Neuronal stem cell (in vitro differentiated cells): Measurements from ENCODE around the gene SCG5.
A peak's percentile ranks its signal among the peaks of the same experiment; 100 is the strongest.

ENCODE experiments used
- DNase-seq: peaks from one replicate; pipeline ENCODE4 v3.0.0-alpha.2; 2013; ENCODE audit warnings: low spot score
- H2AFZ ChIP-seq: one replicate; pipeline ENCODE4 v1.6.1; 2013; ENCODE audit warnings: mild to moderate bottlenecking, low read length, inconsistent platforms
- H2AK5ac ChIP-seq: 2 replicates; pipeline ENCODE4 v1.6.1; 2013; ENCODE audit warnings: low read depth, mild to moderate bottlenecking, inconsistent platforms, low read length, moderate library complexity, mixed read lengths
- H2BK120ac ChIP-seq: 2 replicates; pipeline ENCODE4 v1.6.1; 2013; ENCODE audit warnings: low read depth, mild to moderate bottlenecking, inconsistent platforms, low read length, moderate library complexity, mixed read lengths
- H2BK12ac ChIP-seq: one replicate; pipeline ENCODE4 v1.6.1; 2013; ENCODE audit warnings: low read length, inconsistent platforms
- H2BK15ac ChIP-seq: 2 replicates; pipeline ENCODE4 v1.6.1; 2013; ENCODE audit warnings: mild to moderate bottlenecking, low read length, inconsistent platforms, mixed read lengths
- H2BK5ac ChIP-seq: one replicate; pipeline ENCODE4 v1.6.1; 2013; ENCODE audit warnings: inconsistent platforms, mild to moderate bottlenecking, low read length, moderate library complexity
- H3K14ac ChIP-seq: one replicate; pipeline ENCODE4 v1.6.1; 2013; ENCODE audit warnings: low read length, inconsistent platforms
- H3K18ac ChIP-seq: 2 replicates; pipeline ENCODE4 v1.6.1; 2013; ENCODE audit warnings: low read length, inconsistent platforms
- H3K23ac ChIP-seq: 2 replicates; pipeline ENCODE4 v1.6.1; 2013; ENCODE audit warnings: low read depth, mild to moderate bottlenecking, mixed read lengths, low read length, inconsistent platforms; ENCODE audit not compliant: poor library complexity
- H3K27ac ChIP-seq: replicated peaks from 3 replicates; pipeline ENCODE4 v1.5.1; 2013; ENCODE audit warnings: low read length, inconsistent platforms
- H3K27me3 ChIP-seq, 3 experiments: 2 replicates each; pipeline ENCODE4 v1.6.1; 2013; ENCODE audit warnings: low read length in 3 of 3, mild to moderate bottlenecking in 2 of 3, inconsistent platforms in 1 of 3, low read depth in 1 of 3, mixed read lengths in 1 of 3, moderate library complexity in 1 of 3; ENCODE audit not compliant: control insufficient read depth in 3 of 3, insufficient read depth in 3 of 3
- H3K36me3 ChIP-seq, 2 donors: replicated peaks in 1 of 2; 2 replicates each; pipeline ENCODE4 v1.6.1; 2013; ENCODE audit warnings: low read length in 2 of 2; ENCODE audit not compliant: control insufficient read depth in 2 of 2, insufficient read depth in 2 of 2
- H3K4ac ChIP-seq: 2 replicates; pipeline ENCODE4 v1.6.1; 2013; ENCODE audit warnings: inconsistent platforms, mild to moderate bottlenecking, low read length, moderate library complexity
- H3K4me1 ChIP-seq, 2 donors: 1 replicate in 1 of 2; 2 replicates in 1 of 2; pipeline ENCODE4 v1.6.1; 2013; ENCODE audit warnings: low read length in 2 of 2, low read depth in 1 of 2; ENCODE audit not compliant: control insufficient read depth in 2 of 2, insufficient read depth in 1 of 2
- H3K4me2 ChIP-seq: one replicate; pipeline ENCODE4 v1.6.1; 2013; ENCODE audit warnings: mild to moderate bottlenecking, low read length, inconsistent platforms; ENCODE audit not compliant: insufficient read depth, poor library complexity, severe bottlenecking
- H3K4me3 ChIP-seq, 2 donors: 2 replicates each; pipeline ENCODE4 v1.5.1; 2013; ENCODE audit warnings: low read length in 2 of 2, mild to moderate bottlenecking in 2 of 2, inconsistent platforms in 1 of 2, moderate library complexity in 1 of 2
- H3K79me1 ChIP-seq: one replicate; pipeline ENCODE4 v1.6.1; 2013; ENCODE audit warnings: low read depth, mild to moderate bottlenecking, inconsistent platforms, low read length, moderate library complexity
- H3K9ac ChIP-seq: one replicate; pipeline ENCODE4 v1.6.1; 2013; ENCODE audit warnings: mild to moderate bottlenecking, low read depth, low read length, inconsistent platforms; ENCODE audit not compliant: poor library complexity
- H3K9me3 ChIP-seq, 2 donors: replicated peaks in 1 of 2; 2 replicates each; pipeline versions ENCODE3 to v1.6.1; 2013; ENCODE audit warnings: low read length in 2 of 2, mild to moderate bottlenecking in 2 of 2, inconsistent platforms in 1 of 2, low read depth in 1 of 2, mixed read lengths in 1 of 2, moderate library complexity in 1 of 2; ENCODE audit not compliant: control insufficient read depth in 2 of 2, insufficient read depth in 1 of 2
- H4K8ac ChIP-seq: one replicate; pipeline ENCODE4 v1.6.1; 2013; ENCODE audit warnings: low read depth, mild to moderate bottlenecking, inconsistent platforms, low read length, moderate library complexity
- H4K91ac ChIP-seq: one replicate; pipeline ENCODE4 v1.6.1; 2013; ENCODE audit warnings: low read length, low read depth, mild to moderate bottlenecking, inconsistent platforms; ENCODE audit not compliant: poor library complexity
- WGBS, 2 donors: extraction: QIAGEN DNeasy Blood & Tissue Kit; methylation state at CpG; one replicate each; pipeline ENCODE4 v1.1.7; 2013; ENCODE audit warnings: missing lambda C conversion rate in 2 of 2, mixed read lengths in 1 of 2; ENCODE audit not compliant: insufficient read length in 2 of 2, insufficient replicate concordance in 1 of 2; ENCODE audit errors: extremely low coverage in 2 of 2; 5-methylcytosine and 5-hydroxymethylcytosine counted together

Gene SCG5

DNA sequence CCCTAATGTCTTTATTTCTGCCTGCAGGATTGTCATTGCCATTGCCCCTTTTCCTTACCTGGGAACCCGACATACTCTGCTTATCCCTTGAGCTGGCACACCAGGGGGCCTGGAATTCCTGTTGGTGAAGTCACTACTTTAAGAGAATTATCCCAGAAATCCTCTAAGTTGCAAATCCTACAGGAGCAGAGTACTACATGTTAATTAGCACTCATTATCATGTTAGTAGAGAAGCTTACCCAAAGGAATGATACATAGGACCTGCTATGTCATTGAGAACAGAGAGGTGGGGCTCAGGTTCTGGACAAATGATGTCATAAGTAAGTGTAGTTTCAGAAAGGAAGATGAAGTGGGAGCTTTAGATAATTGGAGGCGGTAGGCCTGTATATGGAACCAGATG is 27.4 kb downstream of the SCG5 start:
- H2AK5ac ChIP-seq: no peak overlapping the region
- no peak overlapping the region for H2AFZ ChIP-seq
- no peak overlapping the region for H4K8ac ChIP-seq
- H2BK120ac ChIP-seq: no peak overlapping the region
- H3K9ac ChIP-seq: no peak overlapping the region
- H3K27me3 ChIP-seq: no peaks in the 10 kb centered on the region
- H2BK15ac ChIP-seq: no peak overlapping the region
- no peak overlapping the region for H2BK12ac ChIP-seq
- H2BK5ac ChIP-seq: no peak overlapping the region
- H3K79me1 ChIP-seq: no peaks in the 10 kb centered on the region
- no peak overlapping the region for H3K23ac ChIP-seq
- no peak overlapping the region for H4K91ac ChIP-seq
- no peak overlapping the region for H3K4ac ChIP-seq
- no peak overlapping the region for H3K14ac ChIP-seq
- H3K27ac ChIP-seq: no peak overlapping the region
- H3K4me1 ChIP-seq: peaks cover 0 to 4% of the 10 kb centered on the region in 2 donors
- DNase-seq: no peak
- no peaks in the 10 kb centered on the region for H3K9me3 ChIP-seq
- no peak overlapping the region for H3K4me3 ChIP-seq
- H3K18ac ChIP-seq: no peak overlapping the region
- WGBS, 2 donors: no CpG with 5 or more reads among the region's 2 CpGs
- H3K4me2 ChIP-seq: no peak overlapping the region
- no peaks in the 10 kb centered on the region for H3K36me3 ChIP-seq

DNA sequence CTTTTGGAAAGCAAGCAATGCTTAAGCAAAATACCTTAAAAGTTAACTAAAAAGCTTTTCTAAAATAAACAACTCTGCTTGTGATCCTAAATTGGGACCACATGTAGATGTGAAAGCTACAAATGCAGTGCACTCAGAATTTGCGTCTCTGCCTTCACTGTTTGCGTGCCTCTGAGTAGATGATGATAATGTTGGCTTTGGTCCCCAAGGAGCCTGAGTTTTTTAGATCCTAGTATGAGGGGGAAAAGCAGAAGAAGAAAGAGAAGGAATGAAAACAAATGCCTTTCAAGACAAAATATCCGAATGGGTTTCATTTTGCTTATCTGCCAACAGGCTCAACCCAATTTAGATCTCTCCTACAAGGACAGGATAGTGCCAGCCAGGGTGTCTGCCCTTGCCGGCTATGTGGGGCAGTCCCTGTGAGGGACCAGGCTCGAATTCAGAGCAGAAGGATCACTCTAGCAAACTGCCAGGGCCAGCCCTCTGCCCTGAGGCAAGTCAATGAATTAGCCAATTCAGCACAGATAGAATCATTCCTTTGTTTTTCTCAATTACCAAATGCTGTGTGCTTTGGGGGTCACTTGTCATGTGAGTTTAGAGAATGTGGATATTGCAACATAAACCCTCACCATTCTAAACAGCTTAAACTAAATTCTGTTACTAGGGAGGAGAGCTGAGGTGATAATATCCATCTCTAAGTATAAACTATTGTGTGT is 28.5 kb downstream of the SCG5 start:
- no peaks in the 10 kb centered on the region for H3K36me3 ChIP-seq
- no peak overlapping the region for H2AK5ac ChIP-seq
- H3K4ac ChIP-seq: no peak overlapping the region
- H3K27me3 ChIP-seq: no peaks in the 10 kb centered on the region
- H3K4me2 ChIP-seq: no peak overlapping the region
- no peak overlapping the region for H3K9ac ChIP-seq
- H2BK12ac ChIP-seq: no peak overlapping the region
- H3K9me3 ChIP-seq: no peaks in the 10 kb centered on the region
- H3K14ac ChIP-seq: no peak overlapping the region
- no peaks in the 10 kb centered on the region for H3K79me1 ChIP-seq
- no peak overlapping the region for H2BK15ac ChIP-seq
- H4K8ac ChIP-seq: no peak overlapping the region
- no peak overlapping the region for H3K18ac ChIP-seq
- no peak overlapping the region for H4K91ac ChIP-seq
- no peak overlapping the region for H2BK5ac ChIP-seq
- H3K4me3 ChIP-seq: no peak overlapping the region
- no peak overlapping the region for H2AFZ ChIP-seq
- peaks cover 0 to 4% of the 10 kb centered on the region in 2 donors for H3K4me1 ChIP-seq
- DNase-seq: no peak
- no peak overlapping the region for H3K23ac ChIP-seq
- H3K27ac ChIP-seq: no peak overlapping the region
- no peak overlapping the region for H2BK120ac ChIP-seq
- no CpG with 5 or more reads among the region's 5 CpGs for WGBS, 2 donors

DNA sequence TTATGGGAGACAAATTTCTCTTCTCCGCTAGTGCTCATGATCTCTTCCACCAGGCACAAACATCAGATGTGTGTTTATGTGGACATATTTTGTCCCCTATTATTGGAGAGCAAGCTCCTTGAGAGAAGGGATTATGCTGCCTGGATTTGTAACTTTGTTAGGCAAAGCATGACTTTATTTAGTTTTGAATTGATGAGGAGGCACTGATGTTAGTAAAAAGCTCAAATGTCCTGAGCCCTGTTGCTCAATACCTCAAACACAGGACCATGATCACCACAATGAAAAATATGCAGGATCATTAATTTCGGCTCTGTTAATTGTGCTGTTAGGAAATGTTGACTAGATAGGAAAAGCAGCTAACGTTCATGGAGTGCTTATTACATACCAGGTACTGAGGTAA is 29.1 kb downstream of the SCG5 start:
- Histone ChIP-seq H2AFZ (no peak overlapping the region), H3K27me3 (no peaks in the 10 kb centered on the region), H3K9me3 (no peaks in the 10 kb centered on the region), H3K23ac (no peak overlapping the region), H3K79me1 (no peaks in the 10 kb centered on the region), H3K36me3 (no peaks in the 10 kb centered on the region), H2BK120ac (no peak overlapping the region), H3K4me1 (peaks cover 0 to 4% of the 10 kb centered on the region in 2 donors), H2BK12ac (no peak overlapping the region), H3K4me3 (no peak overlapping the region), H3K18ac (no peak overlapping the region), H2BK15ac (no peak overlapping the region), H3K4ac (no peak overlapping the region), H2AK5ac (no peak overlapping the region), H3K27ac (no peak overlapping the region), H3K9ac (no peak overlapping the region), H2BK5ac (no peak overlapping the region), H4K91ac (no peak overlapping the region), H4K8ac (no peak overlapping the region), H3K14ac (no peak overlapping the region), H3K4me2 (no peak overlapping the region)
- DNase-seq: no peak
- WGBS, 2 donors: no CpG with 5 or more reads among the region's 3 CpGs

DNA sequence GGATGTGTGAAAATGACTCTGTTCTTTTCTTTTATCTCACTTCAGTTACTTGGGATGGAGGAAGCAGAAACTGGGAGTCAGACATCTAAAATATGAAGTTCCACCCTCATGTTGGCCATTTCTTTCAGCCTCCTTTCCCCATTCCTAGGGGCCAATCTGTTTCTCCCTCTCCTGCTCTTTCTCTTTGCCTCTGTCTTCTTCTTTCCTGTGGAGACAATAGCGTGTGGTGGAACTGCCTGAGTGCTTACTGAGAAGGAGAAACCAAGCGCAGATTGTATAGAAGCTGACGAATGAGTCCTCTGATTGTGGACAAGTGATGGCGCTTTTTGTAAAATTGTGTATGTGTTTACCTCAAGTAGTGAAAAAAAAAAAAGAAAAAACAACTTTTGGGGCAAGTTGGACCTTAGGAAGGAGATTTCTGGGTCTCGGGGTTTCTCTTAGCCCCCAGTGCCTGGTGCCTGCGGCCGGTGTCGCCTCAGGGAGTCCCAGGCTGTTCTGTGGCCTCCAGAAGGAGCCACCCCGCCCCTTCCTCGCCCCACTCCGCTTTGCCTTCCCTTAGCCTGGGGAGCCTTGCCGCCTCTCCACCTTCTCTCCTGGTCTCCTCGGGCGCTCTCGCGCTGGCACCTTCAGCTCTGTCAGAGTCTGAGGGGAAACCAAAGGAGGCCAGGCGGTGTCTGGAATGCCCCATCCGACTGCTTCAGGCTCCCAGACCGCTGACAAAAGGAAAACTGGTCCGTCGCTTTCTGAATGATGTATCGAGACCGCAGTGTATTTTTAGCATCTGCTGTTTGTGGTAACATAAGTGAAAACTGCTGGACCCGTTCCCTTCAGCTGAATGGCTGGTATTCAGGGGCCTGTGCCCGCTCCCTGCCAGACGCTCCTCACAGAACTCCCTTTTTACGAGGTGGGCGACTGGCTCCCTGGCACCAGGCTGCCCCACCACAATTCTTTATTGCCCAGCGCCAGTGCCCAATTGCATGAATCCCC is 30.1 kb downstream of the SCG5 start:
- H3K14ac ChIP-seq: no peak overlapping the region
- WGBS, 2 donors: no CpG with 5 or more reads among the region's 29 CpGs
- no peaks in the 10 kb centered on the region for H3K9me3 ChIP-seq
- no peak overlapping the region for H3K4me3 ChIP-seq
- peak overlapping the region; percentile 53 for H3K18ac ChIP-seq
- no peak overlapping the region for H3K27ac ChIP-seq
- no peak overlapping the region for H2AFZ ChIP-seq
- H3K4me2 ChIP-seq: no peak overlapping the region
- no peak overlapping the region for H2BK15ac ChIP-seq
- no peak overlapping the region for H2BK120ac ChIP-seq
- no peaks in the 10 kb centered on the region for H3K36me3 ChIP-seq
- DNase-seq: no peak
- H2BK12ac ChIP-seq: no peak overlapping the region
- peaks cover 0 to 4% of the 10 kb centered on the region in 2 donors for H3K4me1 ChIP-seq
- H4K91ac ChIP-seq: no peak overlapping the region
- H2BK5ac ChIP-seq: no peak overlapping the region
- no peak overlapping the region for H4K8ac ChIP-seq
- H3K23ac ChIP-seq: peak overlapping the region; percentile 57
- H3K9ac ChIP-seq: no peak overlapping the region
- no peaks in the 10 kb centered on the region for H3K79me1 ChIP-seq
- no peaks in the 10 kb centered on the region for H3K27me3 ChIP-seq
- peak overlapping the region; percentile 30 for H2AK5ac ChIP-seq
- no peak overlapping the region for H3K4ac ChIP-seq
